ENCODE data around the gene CDH23. TPM values are rescaled to one million over a fixed set of nuclear protein-coding genes. Genes with fewer than 3 reads are reported as not detected.

Gene CDH23
- total RNA-seq, 2 donors from 2014 or later, result 1.4 to 1.6 TPM

DNA sequence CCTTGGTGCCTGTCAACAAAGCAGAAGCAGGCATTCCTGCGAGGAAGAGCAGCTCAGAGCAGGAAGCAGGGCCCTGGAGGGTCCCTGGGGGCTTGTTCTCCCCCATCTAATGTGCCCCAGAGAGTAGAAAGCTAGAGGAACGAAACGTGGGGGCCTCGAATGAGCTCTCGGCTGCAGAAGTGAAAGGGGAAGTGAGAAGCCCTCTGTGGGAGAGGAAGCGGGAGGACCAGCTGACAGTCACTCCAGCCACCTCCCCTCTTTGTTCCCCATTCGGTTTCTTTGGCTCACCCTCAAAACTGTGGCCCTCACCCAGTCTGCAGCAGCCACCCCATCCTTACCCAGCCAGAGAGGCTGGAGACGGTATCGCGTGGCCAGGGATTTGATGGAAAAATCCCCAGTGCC is 297.8 kb downstream of the CDH23 start:
- no peaks in the 10 kb centered on the region for H3K27me3 ChIP-seq
- intact Hi-C loops (cut with DNase I), result loop anchor here (10.0 kb wide), 1 partner anchor 210 kb away; no protein-coding TSS in a partner anchor
- no peaks in the 10 kb centered on the region for H3K9me3 ChIP-seq
- no peak for TF ChIP-seq CTCF (IDR thresholded peaks at IDR 0.05)
- H3K36me3 ChIP-seq, result no peaks in the 10 kb centered on the region
- H3K4me1 ChIP-seq, result no peaks in the 10 kb centered on the region
- no peak overlapping the region for H3K9ac ChIP-seq (ENCODE audit: low read depth in 2 of 2, low read length in 2 of 2)
- DNase-seq, result peak; percentile 39
- no peak overlapping the region for H3K27ac ChIP-seq
- no peak overlapping the region for H3K4me3 ChIP-seq

DNA sequence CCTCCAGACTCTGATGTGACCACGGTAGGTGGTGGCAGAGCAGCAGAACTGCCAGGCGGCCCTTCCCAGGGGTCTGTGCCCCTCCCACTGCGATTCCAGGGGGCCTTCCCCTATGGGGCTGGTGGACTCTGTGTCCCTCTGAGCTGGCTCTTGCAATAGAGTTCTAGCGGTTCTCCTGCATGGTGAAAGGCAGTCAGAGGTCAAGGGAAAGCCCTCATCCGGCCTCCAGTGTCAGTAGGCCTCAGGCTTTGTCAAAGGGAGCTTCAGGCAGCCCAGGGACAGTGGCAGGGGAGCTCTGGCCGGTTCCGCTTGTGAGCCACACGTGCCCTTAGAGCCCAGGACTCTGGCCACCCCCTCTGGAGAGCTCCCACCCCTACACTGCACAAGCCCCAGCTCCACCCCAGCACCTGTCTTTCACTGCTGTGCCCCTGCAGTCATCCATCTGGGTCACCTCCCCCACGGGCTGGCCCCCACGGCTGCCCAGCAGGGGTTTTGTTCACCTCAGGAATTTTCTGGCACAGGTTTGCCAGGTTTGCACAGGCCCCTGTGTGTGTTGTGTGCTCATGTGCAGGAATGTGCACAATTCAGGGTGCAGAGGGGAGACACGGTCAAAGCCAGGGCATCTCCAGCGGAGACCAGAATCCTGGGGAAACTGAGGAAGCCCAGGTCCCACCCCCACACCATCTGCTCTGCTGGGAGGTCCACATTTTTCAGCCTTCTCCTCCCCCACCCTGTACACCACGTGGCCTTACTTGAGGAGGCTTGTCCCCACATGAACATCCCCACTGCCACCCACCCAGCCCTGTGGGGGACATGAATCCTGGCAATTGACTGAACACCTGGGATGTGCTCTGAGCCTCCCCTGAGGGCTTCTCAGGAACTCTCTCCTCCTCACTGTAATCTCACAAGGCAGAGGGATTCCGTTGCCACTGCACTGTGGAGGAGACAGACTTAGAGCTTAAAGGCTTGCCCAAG is 299.1 kb downstream of the CDH23 start:
- Histone ChIP-seq H3K9ac (ENCODE audit: low read depth in 2 of 2, low read length in 2 of 2) (no peak overlapping the region), H3K27ac (no peak overlapping the region), H3K4me3 (no peak overlapping the region), H3K36me3 (no peaks in the 10 kb centered on the region), H3K4me1 (no peaks in the 10 kb centered on the region), H3K27me3 (no peaks in the 10 kb centered on the region), H3K9me3 (no peaks in the 10 kb centered on the region)
- no peak for TF ChIP-seq CTCF (IDR thresholded peaks at IDR 0.05)
- intact Hi-C loops (cut with DNase I), result loop anchor here (5.0 to 10.0 kb wide), 2 partner anchors 211 to 313 kb away; no protein-coding TSS in a partner anchor
- DNase-seq, result no peak

DNA sequence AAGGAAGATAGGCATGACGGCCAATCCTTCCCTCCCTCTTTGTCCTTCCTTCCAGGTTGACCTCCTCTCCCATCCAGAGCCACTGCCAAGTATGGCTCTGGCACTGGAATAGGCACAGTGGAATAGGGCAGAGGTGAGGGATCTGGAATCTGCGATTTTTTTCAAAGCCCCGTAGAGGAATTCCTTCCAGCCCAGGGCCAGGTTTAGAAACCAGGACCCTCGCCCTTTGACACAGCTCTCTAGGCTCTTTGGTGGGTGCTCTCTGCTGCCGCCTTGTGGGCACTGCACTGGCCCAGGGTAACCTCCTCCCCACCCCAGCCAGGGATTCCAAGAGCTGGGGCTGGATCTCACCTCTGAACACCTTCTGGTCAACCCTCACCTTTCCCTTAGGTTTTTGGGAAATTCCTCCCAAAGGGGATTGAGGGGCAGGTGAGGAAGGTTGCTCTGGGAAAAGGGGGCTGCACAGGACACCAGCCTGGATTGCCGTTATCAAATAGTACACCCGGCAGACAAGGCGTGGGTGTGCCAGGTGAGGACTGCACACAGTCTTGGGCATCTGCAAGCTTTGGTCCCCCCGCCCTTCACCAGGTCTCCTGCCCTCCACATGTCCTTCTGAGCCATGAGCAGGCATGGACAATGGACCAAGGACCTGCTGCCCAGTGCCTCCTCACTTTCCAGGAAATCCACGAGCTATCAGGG is 300.1 kb downstream of the CDH23 start:
- Histone ChIP-seq H3K36me3 (no peaks in the 10 kb centered on the region), H3K4me1 (no peaks in the 10 kb centered on the region), H3K27ac (no peak overlapping the region), H3K9me3 (no peaks in the 10 kb centered on the region), H3K4me3 (no peak overlapping the region), H3K9ac (ENCODE audit: low read depth in 2 of 2, low read length in 2 of 2) (no peak overlapping the region), H3K27me3 (no peaks in the 10 kb centered on the region)
- intact Hi-C loops (cut with DNase I), result loop anchor here (5.0 to 10.0 kb wide), 2 partner anchors 212 to 314 kb away; no protein-coding TSS in a partner anchor
- DNase-seq, result peak; percentile 80
- TF ChIP-seq CTCF (IDR thresholded peaks at IDR 0.05), result peak; percentile 82

- Histone ChIP-seq H3K27ac (no peak overlapping the region), H3K9ac (ENCODE audit: low read depth in 2 of 2, low read length in 2 of 2) (no peak overlapping the region), H3K4me3 (no peak overlapping the region), H3K27me3 (no peaks in the 10 kb centered on the region), H3K9me3 (no peaks in the 10 kb centered on the region), H3K4me1 (no peaks in the 10 kb centered on the region), H3K36me3 (no peaks in the 10 kb centered on the region)
- no peak for TF ChIP-seq CTCF (IDR thresholded peaks at IDR 0.05)
- DNase-seq, result no peak
- intact Hi-C loops (cut with DNase I), result loop anchor here (5.0 to 10.0 kb wide), 2 partner anchors 213 to 316 kb away; no protein-coding TSS in a partner anchor
These were observed 301.4 kb downstream of the CDH23 start for GRCh38 chr10:71697938-71698709.

- H3K27ac ChIP-seq, result no peak overlapping the region
- TF ChIP-seq CTCF (IDR thresholded peaks at IDR 0.05), result no peak
- H3K4me3 ChIP-seq, result no peak overlapping the region
- intact Hi-C loops (cut with DNase I), result loop anchor here (5.0 to 10.0 kb wide), 2 partner anchors 214 to 316 kb away; no protein-coding TSS in a partner anchor
- no peak overlapping the region for H3K9ac ChIP-seq (ENCODE audit: low read depth in 2 of 2, low read length in 2 of 2)
- no peaks in the 10 kb centered on the region for H3K9me3 ChIP-seq
- no peak for DNase-seq
- no peaks in the 10 kb centered on the region for H3K27me3 ChIP-seq
- H3K36me3 ChIP-seq, result no peaks in the 10 kb centered on the region
- no peaks in the 10 kb centered on the region for H3K4me1 ChIP-seq
These were observed 302.0 kb downstream of the CDH23 start for GRCh38 chr10:71698737-71699136.

All from colonic mucosa (tissue), 4 donors.